GM19452 (cell line): ENCODE measurements around the gene MAPK6.

Experiments
- ATAC-seq: cut with Tn5 transposase; IDR thresholded peaks from one replicate; pipeline ENCODE4 v1.9.1; 2021; ENCODE audit not compliant: unreplicated experiment

MAPK6 gene

DNA sequence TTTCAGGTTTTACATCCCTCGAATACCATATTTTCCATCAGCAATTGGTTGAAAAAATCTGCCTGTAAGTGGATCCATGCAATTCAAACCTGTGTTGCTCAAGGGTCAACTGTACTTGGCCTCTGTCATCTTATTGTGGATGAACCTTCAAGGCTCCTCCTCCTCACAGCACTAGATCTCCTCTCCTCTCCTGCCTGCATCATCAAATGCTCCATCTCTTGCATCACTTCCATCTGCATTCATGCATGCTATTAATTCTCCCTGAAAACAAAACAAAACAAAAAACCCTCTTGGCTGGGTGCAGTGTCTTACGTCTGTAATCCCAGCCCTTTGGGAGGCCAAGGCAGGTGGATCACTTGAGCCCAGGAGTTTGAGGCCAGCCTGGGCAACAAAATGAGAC is 83.4 kb downstream of the MAPK6 start:
- ATAC-seq = no peak

DNA sequence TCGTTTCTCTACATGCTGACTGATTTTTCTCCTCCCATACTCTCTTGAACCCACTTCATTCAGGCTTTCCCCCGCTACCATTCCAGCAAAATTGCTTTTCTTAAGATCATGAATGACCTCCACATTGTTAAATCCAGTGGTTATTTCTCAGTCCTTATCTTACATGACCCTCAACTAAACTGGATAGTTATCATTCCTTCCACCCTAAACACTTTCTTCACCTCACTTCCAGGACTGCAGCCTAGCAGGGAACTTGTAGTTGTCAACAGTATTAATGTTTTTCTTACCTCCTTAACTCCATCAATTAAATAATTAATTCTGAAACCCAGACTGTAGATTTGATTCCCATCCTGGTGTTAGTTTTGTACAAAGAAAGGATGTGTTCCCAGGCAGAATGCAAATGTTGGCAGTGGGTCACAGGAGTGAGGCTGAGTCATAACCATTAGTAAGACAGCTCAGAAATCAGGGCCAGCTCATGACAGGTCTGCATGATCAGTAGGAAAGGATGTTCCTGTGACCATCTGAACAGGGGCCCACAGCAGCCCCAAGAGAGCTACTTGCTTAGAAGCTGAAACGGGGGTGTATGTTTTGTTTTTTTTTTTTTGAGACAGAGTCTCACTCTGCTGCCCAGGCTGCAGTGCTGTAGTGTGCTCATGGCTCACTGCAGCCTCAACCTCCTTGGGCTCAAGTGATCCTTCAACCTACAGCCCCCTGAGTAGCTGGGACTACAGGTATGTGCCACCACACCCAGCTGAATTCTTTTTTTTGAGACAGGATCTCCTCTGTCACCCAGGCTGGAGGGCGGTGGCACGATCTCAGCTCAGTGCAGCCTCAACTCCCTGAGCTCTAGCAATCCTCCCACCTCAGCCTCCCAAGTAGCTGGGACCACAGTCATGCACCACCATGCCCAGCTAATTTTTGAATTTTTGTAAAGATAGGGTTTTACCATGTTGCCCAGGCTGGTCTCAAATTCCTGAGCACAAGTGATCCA is 84.5 kb downstream of the MAPK6 start:
- ATAC-seq = peak; percentile 81

DNA sequence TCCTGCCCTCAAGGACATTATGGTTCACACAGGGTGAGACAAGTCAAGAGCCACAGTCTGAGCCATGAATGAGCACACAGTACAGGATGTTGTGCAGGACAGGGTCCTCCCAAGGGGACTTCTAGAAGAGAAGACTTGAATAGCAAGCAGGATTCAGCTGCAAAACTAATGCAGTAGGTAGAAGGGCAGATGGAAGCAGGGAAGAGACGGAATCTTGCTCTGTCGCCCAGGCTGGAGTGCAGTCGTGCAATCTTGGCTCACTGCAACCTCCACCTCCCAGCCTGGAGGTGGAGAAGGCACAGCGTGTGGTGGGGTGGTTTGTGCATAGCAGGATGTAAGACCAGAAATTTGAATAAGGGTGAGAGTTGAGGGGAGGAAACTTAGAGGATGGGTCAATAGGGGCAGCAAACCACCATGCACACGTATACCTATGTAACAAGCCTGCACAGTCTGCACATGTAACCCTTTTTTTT is 85.5 kb downstream of the MAPK6 start:
- peak; percentile 41 for ATAC-seq

DNA sequence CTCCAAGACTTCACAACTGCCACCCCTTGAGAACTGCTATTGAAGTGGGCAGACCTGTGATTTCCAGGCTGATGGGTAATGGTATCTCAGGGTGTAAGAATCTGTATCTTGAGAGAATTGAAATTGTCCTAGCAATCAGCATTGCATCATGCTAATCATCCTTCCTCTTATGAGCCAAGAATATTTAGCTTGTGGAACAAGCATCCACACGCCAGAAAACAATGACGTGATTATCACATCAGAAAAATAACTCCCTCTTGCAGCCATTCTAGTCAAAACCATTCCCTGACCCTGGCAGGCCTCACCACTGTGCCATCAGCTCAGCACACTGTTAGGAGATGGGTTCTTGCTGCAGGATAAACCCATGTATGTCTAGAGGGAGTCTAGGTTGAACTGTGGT is 86.8 kb downstream of the MAPK6 start:
- no peak for ATAC-seq

DNA sequence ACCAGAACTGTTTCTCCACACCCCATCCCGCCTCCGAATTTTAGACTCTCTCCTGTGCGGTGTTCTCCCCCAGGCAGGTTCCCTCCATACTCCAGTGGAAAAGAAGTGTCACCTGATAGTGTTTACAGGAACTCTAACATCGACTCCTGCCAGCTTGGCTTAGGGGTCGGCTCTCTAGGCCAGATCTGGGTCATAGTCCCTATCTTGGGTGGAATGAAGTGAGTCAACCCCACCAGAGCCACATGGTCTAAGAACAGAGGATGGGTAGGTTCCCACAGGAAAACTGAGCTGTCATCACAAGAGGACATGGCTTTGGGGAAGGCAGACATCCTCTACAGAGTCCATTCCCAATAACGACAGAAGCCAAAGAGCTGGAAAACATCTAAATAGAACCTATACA is 87.6 kb downstream of the MAPK6 start:
- ATAC-seq = no peak

DNA sequence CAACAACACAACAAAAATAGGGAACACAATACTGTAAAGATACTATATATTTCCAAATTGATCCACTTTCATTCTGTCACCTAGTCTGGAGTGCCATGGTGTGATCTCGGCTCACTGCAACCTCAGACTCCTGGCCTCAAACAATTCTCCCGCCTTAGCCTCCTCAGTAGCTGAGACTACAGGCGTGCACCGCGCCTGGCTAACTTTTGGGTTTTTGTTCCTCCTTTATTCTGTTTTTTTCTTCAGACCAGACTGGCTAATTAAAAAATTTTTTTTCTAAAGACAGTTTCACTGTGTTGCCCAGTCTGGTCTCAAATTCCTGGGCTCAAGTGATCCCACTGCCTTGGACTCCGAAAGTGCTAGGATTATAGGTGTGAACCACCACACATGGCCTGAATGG is 88.2 kb downstream of the MAPK6 start:
- no peak for ATAC-seq

DNA sequence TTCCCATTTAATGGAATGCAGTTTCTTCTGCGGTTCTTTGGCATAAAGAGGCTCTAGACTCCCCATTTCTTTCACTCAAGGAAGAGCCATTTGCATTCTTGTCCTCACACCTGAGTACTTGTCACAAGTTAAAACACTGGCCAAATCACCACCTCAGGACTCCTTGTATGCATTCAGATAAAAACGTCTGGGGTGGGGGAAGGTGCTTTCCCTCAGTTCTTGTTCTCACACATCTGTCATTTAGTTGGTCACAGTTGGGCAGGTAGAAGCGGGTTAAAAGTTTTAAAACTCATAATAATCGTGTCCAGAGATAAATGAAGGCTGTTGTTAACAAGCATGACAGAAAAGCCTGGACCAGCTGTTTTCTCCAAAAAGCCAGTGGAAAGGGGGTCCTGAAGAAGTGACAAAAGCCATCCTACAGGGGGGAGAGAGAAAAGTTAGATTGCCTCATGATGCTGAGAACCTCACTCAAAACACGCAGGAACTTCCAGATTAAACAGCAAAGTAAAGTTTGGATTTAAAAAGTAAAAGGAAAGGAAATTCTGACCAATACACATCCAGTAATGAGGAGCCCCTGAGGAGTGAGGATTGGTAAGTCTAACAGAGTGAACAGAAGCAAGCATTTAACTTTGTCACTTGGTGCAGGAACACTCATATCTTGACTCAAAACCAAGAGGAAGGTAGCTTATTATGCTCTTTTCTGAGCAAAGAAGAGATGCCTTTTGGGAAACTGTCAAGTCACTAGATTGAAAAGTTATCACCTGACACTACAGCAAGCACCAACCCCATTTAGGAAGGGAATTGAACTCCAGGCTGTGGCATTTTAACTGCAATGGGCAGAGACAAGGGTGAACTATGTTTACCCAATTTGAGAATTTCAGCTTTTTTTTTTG is 90.8 kb downstream of the MAPK6 start:
- ATAC-seq = peak; percentile 57

DNA sequence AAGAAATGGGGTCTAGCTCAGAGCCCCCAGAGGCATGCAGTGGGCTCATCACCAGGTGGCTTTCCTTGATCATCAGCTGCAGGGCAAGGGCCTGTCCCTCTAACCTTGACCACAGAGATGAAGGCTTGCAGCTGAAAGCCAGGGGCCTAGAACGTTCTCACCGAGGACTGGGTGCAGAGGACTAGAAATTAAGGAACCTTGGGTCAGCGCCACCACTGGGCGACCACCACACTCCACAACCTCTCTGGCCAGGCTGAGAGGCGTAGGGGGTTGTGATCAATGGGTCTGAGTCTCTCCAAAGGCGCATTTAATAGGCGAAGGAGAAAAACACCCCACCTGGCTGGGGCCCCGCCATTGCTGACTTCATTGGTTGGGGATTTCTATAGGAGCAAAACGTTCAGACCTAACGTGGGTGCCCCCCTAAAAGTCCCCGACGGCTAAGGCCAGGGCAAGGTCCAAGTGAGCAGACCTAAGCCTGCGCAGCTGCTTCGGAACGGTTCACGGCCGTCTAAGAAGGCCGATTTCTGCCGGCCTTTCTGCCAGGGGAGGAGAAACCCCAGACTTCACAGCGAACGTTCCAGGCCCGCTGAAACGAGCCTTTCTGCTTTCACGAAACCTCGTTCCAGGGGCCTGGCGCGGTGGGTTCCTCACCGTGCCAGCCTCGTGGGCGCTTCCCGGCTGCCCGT is 92.6 kb downstream of the MAPK6 start:
- no peak for ATAC-seq

DNA sequence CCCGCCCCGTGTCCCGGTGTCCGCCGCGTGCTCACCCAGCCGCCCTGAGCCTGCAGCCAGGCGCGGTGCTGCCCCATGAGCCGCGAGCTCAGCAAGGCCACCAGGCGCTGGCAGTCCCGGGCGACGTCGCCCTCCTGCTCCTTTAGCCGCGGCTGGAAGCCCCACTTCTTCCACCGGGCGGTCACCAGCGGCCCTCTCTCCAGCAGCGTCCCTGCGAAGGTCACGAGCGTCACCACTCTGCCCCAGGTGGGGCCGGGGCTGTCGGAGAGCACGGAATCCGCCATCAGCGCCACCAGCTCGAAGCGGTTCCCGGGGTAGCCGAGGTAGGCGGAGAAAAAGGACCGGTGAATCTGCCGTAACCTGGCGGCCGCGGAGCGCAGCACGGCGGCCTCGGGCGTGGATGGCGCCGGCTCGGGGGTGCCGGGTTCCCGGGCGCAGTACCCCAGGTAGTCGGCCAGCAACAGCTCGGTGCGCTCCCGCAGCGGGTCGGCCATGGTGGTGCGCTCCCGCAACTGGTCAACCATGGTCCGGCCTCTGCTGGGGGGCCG is 93.3 kb downstream of the MAPK6 start:
- ATAC-seq = no peak

DNA sequence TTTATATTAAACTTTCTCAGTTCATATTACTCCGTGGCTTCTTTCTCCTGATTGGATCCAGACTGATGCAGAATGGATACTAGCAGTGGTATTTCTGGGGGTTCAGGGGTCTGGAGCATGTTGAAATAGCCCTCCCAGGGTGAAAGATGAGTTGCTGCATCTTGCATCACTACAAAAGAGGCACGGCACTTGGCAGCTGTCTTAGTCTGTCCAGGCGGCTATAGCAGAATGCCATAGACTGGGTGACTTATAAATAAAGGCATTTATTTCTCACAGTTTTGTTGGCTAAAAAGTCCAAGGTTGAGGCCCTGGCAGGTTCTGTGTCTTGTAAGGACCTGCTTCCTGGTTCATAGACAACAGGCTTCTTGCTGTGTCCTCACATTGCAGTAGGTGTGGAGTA is 94.2 kb downstream of the MAPK6 start:
- ATAC-seq = no peak

DNA sequence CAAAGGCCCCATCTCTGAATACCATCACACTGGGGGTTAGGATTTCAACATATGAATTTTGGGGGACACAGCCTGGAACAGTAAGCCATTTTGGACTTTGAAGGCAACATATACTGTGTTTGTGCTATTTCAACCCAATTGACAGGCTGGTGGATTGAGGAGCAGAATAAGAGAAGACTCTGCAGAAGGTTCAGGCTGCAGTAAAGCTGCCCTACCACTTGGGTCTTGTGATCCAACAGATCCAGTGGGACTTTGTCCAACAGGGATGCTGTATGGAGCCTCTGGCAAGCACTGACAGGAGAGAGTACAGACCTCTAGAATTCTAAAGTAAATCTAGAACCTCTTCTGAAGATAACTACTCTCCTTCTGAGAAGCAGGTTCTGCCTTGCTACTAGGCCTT is 94.7 kb downstream of the MAPK6 start:
- ATAC-seq = no peak

DNA sequence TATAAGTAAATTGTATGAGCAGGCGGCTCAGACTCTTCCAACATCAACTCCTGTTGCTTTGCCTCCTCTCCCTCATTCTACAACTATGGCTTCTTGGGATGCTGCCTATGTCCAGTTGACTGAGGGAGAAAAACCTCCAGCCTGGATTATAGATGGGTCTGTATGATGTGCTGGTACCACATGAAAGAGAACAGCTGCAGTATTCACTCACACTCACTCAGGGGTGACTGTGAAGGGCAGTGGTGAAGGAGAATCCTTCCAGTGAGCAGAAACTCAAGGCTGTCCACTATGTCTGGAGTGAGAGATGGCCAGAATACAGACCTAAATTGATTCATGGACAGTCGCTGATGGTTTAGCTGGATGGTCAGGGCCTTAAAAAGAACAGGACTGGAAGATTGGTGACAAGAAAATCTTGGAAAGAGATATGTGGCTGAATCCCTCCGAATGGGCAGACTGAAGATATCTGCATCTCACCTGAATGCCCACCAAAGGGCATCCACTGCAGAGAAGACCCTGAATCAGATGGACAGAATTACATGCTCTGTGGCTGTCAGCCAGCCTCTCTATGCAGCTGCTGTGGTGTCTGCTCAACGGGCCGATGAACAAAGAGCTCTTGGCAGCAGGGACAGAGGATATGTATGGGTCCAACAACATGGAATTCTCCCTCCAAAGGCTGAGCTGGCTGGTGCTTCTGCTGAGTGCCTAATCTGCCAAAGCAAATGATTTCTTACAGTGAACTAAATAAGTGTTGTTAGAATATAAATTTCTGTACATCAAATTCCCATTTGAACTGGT is 95.4 kb downstream of the MAPK6 start:
- ATAC-seq = no peak

DNA sequence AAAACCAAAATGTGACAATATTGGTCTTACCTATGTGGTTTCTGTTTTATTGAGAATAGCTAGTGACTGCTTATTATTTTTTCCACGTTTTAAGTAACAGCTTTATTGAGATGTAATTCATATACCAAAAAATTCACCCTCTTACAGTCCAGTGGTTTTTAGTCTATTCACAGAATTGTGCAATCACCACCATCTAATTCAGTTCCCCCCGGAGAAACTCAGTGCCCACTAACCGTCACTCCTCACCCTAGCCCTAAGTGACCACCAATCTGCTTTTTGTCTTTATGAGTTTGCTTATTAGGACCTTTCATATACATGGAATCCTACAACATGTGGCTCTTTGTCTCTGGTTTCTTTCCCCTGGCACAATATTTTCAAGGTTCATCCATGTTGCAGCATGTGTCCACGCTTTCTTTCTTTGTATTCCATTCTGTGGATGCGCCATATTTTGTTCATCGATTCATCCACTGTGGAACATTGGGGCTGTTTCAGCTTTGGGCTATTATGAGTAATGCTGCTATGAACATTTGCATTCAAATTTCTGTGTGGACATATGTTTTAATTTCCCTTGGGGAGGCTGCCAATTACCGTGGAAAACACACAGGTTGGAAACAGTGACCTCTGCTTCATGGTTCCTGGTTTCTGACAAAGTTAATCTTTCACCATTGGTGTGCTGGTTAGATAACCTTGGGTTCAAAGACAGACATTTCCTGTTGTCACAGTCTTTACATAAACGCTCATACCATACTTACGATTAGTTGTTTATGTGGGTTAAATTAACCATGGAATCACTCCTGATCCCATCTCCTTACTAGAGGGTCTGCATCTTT is 96.8 kb downstream of the MAPK6 start:
- ATAC-seq = no peak
